CD4-positive, alpha-beta T cell (primary cell): ENCODE results near the gene ARFIP2. TPM values are rescaled to one million over a fixed set of nuclear protein-coding genes. Genes with fewer than 3 reads are reported as not detected.

Experiments
- ATAC-seq: fragments of 200-7000 bp; cut with Tn5 transposase; one replicate; pipeline ENCODE4 v1.10.0; 2022; ENCODE audit warnings: mild to moderate bottlenecking; ENCODE audit not compliant: poor library complexity
- CTCF ChIA-PET: fragments of 350-600 bp; sonication (Branson Sonifier 250); formaldehyde crosslinking; loops from one replicate; lab custom pipeline; 2021; ENCODE audit warnings: antibody characterized with exemption, inconsistent platforms; lab: Charles Lee
- POLR2A ChIA-PET: fragments of 350-600 bp; sonication (Branson Sonifier 250); formaldehyde crosslinking; loops from one replicate; lab custom pipeline; 2021; ENCODE audit warnings: antibody characterized with exemption, inconsistent platforms; lab: Charles Lee
- DNase-seq, 14 experiments: peaks; one replicate each; pipeline ENCODE4 v3.0.0-alpha.2; 2013 to 2020; ENCODE audit warnings: mixed read lengths in 2 of 14
- H3K27ac ChIP-seq, 2 donors: one replicate each; pipeline versions ENCODE4 v1.5.1 to v1.7.0; 2013; ENCODE audit warnings: low read length in 2 of 2, low read depth in 1 of 2, mild to moderate bottlenecking in 1 of 2
- H3K27me3 ChIP-seq, 2 experiments: 1 replicate in 1 of 2; 2 replicates in 1 of 2; pipeline versions ENCODE4 v1.6.1 to v1.7.0; 2013; ENCODE audit warnings: low read length in 2 of 2, control low read depth in 1 of 2, mild to moderate bottlenecking in 1 of 2, moderate library complexity in 1 of 2; ENCODE audit not compliant: insufficient read depth in 2 of 2, control insufficient read depth in 1 of 2
- H3K36me3 ChIP-seq: one replicate; pipeline ENCODE4 v1.6.1; 2013; ENCODE audit warnings: low read length, control low read depth; ENCODE audit not compliant: insufficient read depth
- H3K4me1 ChIP-seq: one replicate; pipeline ENCODE4 v1.6.1; 2013; ENCODE audit warnings: low read length, control low read depth; ENCODE audit not compliant: insufficient read depth
- H3K4me3 ChIP-seq: one replicate; pipeline ENCODE4 v1.5.1; 2013; ENCODE audit warnings: mild to moderate bottlenecking, low read length, moderate library complexity
- H3K9me3 ChIP-seq, 2 experiments: 1 replicate in 1 of 2; 2 replicates in 1 of 2; pipeline versions ENCODE4 v1.6.1 to v1.7.0; 2013; ENCODE audit warnings: low read length in 2 of 2, mild to moderate bottlenecking in 2 of 2, control low read depth in 1 of 2, moderate library complexity in 1 of 2; ENCODE audit not compliant: control insufficient read depth in 1 of 2, insufficient read depth in 1 of 2
- H3K27ac Mint-ChIP-seq: one replicate; pipeline ENCODE4 v1.8.0; 2020; ENCODE audit warnings: mixed read lengths
- H3K27me3 Mint-ChIP-seq: one replicate; pipeline ENCODE4 v1.8.0; 2021; ENCODE audit warnings: mixed read lengths
- H3K36me3 Mint-ChIP-seq: one replicate; pipeline ENCODE4 v1.8.0; 2021; ENCODE audit warnings: low read depth, mixed read lengths
- H3K4me1 Mint-ChIP-seq: one replicate; pipeline ENCODE4 v1.8.0; 2021; ENCODE audit warnings: low read depth, mixed read lengths
- H3K4me3 Mint-ChIP-seq: one replicate; pipeline ENCODE4 v1.8.0; 2020; ENCODE audit warnings: mild to moderate bottlenecking, mixed read lengths
- H3K9me3 Mint-ChIP-seq: one replicate; pipeline ENCODE4 v1.8.0; 2020; ENCODE audit warnings: mixed read lengths
- intact Hi-C, 2 experiments: fragments of 100-400 bp; cut with DNase I in 1 of 2; cut with micrococcal nuclease in 1 of 2; formaldehyde crosslinking; loops; one replicate each; pipeline versions ENCODE4 v1.15.1 to v1.9.0; 2023 to 2025; cut with DNase I, micrococcal nuclease
- total RNA-seq, 174 experiments: library from RNA in 2 of 174; stranded (reverse) in 2 of 174; gene quantifications; one replicate each; pipeline ENCODE4 v1.2.3 and lab custom pipeline; 2021 to 2026
- TF ChIP-seq, protein P1 (sequence below): fragments of 200-600 bp; IDR thresholded peaks from one replicate; pipeline ENCODE4 v1.8.0; 2022; ENCODE audit warnings: antibody characterized with exemption, mild to moderate bottlenecking

ARFIP2 gene
- total RNA-seq, 2 experiments from 2014 or later, result 78.1 to 80.5 TPM

DNA sequence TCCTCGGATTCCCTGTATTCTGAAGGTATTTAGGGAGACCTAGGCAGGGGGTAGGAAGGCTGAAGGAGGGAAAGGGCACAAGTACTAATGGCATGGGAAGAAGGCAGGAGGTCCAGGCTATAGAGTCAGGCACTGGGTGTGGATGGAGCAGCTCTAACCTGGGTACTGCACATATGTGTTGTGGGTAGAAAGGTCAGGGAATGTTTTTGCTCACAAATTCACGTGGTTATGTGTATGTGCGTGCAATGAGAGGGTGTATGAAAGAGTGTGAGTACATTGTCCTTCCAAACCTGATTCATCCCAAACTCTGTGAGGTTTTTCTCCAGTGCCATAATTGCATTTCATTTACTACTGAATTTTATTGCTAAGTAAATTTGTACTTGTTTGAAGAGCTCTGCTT, 39.1 kb upstream of the ARFIP2 start:
- Histone ChIP-seq H3K4me3 (no peak overlapping the region), H3K36me3 (peaks cover 28% of the 10 kb centered on the region), H3K9me3 (no peaks in the 10 kb centered on the region), H3K27ac (no peak overlapping the region), H3K27me3 (no peaks in the 10 kb centered on the region), H3K4me1 (no peaks in the 10 kb centered on the region)
- H3K36me3 Mint-ChIP-seq, result peaks cover 76% of the 10 kb centered on the region
- no peaks in the 10 kb centered on the region for H3K4me1 Mint-ChIP-seq
- ChIA-PET CTCF (no interaction called here), POLR2A (no interaction called here)
- intact Hi-C loops, result no loop called here
- H3K9me3 Mint-ChIP-seq, result no peaks in the 10 kb centered on the region
- no peak for DNase-seq
- no peak overlapping the region for H3K4me3 Mint-ChIP-seq
- H3K27ac Mint-ChIP-seq, result no peak overlapping the region
- TF ChIP-seq, protein P1, sequence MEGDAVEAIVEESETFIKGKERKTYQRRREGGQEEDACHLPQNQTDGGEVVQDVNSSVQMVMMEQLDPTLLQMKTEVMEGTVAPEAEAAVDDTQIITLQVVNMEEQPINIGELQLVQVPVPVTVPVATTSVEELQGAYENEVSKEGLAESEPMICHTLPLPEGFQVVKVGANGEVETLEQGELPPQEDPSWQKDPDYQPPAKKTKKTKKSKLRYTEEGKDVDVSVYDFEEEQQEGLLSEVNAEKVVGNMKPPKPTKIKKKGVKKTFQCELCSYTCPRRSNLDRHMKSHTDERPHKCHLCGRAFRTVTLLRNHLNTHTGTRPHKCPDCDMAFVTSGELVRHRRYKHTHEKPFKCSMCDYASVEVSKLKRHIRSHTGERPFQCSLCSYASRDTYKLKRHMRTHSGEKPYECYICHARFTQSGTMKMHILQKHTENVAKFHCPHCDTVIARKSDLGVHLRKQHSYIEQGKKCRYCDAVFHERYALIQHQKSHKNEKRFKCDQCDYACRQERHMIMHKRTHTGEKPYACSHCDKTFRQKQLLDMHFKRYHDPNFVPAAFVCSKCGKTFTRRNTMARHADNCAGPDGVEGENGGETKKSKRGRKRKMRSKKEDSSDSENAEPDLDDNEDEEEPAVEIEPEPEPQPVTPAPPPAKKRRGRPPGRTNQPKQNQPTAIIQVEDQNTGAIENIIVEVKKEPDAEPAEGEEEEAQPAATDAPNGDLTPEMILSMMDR, result no peak
- ATAC-seq, result no peak
- H3K27me3 Mint-ChIP-seq, result no peaks in the 10 kb centered on the region

DNA sequence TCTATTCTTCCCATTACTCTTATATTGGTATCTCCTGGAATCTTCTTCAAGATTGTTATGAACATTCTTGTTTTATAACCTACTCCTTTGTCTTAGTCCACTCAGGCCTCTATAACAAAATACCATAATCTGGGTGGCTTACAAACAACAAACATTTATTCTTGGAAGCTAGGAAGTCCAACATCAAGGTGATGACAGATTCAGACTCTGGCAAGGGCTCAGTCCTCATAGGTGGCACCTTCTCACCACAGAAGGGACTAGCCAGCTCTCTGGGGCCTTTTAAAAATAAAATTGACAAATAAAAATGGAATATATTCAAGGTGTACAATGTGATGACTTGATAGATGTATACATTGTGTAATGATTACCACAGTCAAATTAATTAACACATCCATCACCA, 35.7 kb upstream of the ARFIP2 start:
- H3K9me3 ChIP-seq, result no peaks in the 10 kb centered on the region
- peaks cover 44% of the 10 kb centered on the region for H3K36me3 ChIP-seq
- Mint-ChIP-seq H3K4me3 (no peak overlapping the region), H3K9me3 (no peaks in the 10 kb centered on the region), H3K27me3 (no peaks in the 10 kb centered on the region), H3K27ac (no peak overlapping the region), H3K36me3 (peaks cover 85% of the 10 kb centered on the region), H3K4me1 (no peaks in the 10 kb centered on the region)
- ChIA-PET POLR2A (no interaction called here), CTCF (no interaction called here)
- DNase-seq (no peak), ATAC-seq (no peak)
- TF ChIP-seq, protein P1, result no peak
- H3K4me1 ChIP-seq, result no peaks in the 10 kb centered on the region
- no peaks in the 10 kb centered on the region for H3K27me3 ChIP-seq
- intact Hi-C loops, result no loop called here
- no peak overlapping the region for H3K4me3 ChIP-seq
- H3K27ac ChIP-seq, result no peak overlapping the region

DNA sequence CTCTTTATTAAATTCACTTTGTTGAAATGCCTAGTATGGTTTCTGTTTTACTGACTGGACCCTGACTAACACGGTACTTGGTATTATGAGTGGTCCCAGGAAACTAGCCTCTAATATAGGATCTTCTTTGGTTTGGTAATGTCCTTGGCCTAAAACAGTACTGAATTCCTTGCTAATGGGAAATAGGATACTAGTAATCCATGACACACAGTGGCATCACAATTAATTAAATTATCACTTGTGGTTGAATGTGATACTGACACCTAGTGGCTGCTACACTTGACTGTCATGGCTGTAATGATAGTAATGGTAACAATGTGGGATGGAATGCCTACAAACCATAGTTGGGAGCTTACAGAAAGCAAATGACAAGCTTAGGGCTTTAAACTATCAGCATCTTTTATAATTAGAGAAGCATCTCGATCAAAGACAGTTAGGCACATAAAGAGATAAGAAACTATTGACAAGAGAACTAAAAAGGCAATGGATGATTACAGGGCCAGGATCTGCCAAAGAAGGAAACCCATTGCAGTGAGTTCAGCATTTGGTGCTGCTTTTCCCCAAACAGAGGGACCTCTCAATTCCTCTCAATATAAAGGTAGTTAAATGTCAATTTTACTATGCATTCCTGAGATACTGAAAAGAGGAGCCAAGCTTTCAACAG, 24.6 kb upstream of the ARFIP2 start:
- Histone ChIP-seq H3K36me3 (peaks cover 32% of the 10 kb centered on the region), H3K27ac (no peak overlapping the region), H3K9me3 (no peaks in the 10 kb centered on the region), H3K4me1 (no peaks in the 10 kb centered on the region), H3K27me3 (no peaks in the 10 kb centered on the region), H3K4me3 (no peak overlapping the region)
- Mint-ChIP-seq H3K4me1 (peaks cover 5% of the 10 kb centered on the region), H3K9me3 (no peaks in the 10 kb centered on the region), H3K4me3 (no peak overlapping the region), H3K27ac (no peak overlapping the region), H3K36me3 (peaks cover 57% of the 10 kb centered on the region), H3K27me3 (no peaks in the 10 kb centered on the region)
- TF ChIP-seq, protein P1, result peak; percentile 77
- CTCF ChIA-PET, result interaction anchor here (0.7 to 5.5 kb wide), 6 partner anchors 9 to 129 kb away, joined by 3 to 27 read pairs (median 4); no protein-coding TSS in a partner anchor
- POLR2A ChIA-PET, result interaction anchor here (2.1 kb wide), 1 partner anchor 127 kb away, joined by 6 read pairs; no protein-coding TSS in a partner anchor
- intact Hi-C loops, result loop anchor here (1.0 to 5.0 kb wide), 3 partner anchors 63 to 208 kb away; no protein-coding TSS in a partner anchor
- ATAC-seq, result peak; percentile 59
- DNase-seq, result peak in 4 of 14 experiments; percentile 29 to 66 (median 57)
